Stimulated activated CD8-positive, alpha-beta memory T cell treated with anti-CD3 and anti-CD28 coated beads, Interleukin-12 subunit alpha, Interleukin-12 subunit beta, amount 100 ng/mL, for 4 hours (primary cell): ENCODE data around the gene LPCAT3.

Experiments
- DNase-seq: peaks from one replicate; pipeline ENCODE4 v3.0.0-alpha.2; 2020; ENCODE audit warnings: low read depth

The LPCAT3 gene

GRCh38 chr12:6963016-6963731 is 55.1 kb downstream of the LPCAT3 start:
- DNase-seq, result no peak

GRCh38 chr12:6962285-6963015 is 55.8 kb downstream of the LPCAT3 start:
- no peak for DNase-seq

- peak; percentile 46 for DNase-seq
Measured at GRCh38 chr12:6961695-6962284, 56.5 kb downstream of the LPCAT3 start.

- peak; percentile 94 for DNase-seq
Measured at GRCh38 chr12:6961278-6961694, 57.0 kb downstream of the LPCAT3 start.

- no peak for DNase-seq
Measured at GRCh38 chr12:6960593-6961277, 57.5 kb downstream of the LPCAT3 start.

- DNase-seq, result no peak
Measured at GRCh38 chr12:6959805-6960592, 58.3 kb downstream of the LPCAT3 start.

- peak; percentile 62 for DNase-seq
Measured at GRCh38 chr12:6959058-6959804, 59.0 kb downstream of the LPCAT3 start.

- no peak for DNase-seq
Measured at GRCh38 chr12:6958609-6959057, 59.6 kb downstream of the LPCAT3 start.

- no peak for DNase-seq
Measured at GRCh38 chr12:6957741-6958608, 60.3 kb downstream of the LPCAT3 start.

GRCh38 chr12:6957151-6957701 is 61.0 kb downstream of the LPCAT3 start:
- DNase-seq, result no peak

GRCh38 chr12:6956021-6956727 is 62.1 kb downstream of the LPCAT3 start:
- no peak for DNase-seq

GRCh38 chr12:6955108-6956020 is 62.9 kb downstream of the LPCAT3 start:
- DNase-seq, result no peak

GRCh38 chr12:6954316-6955107 is 63.8 kb downstream of the LPCAT3 start:
- DNase-seq, result no peak

- DNase-seq, result peak; percentile 80
Measured at GRCh38 chr12:6953442-6954315, 64.6 kb downstream of the LPCAT3 start.

- DNase-seq, result no peak
Measured at GRCh38 chr12:6952863-6953441, 65.3 kb downstream of the LPCAT3 start.
